ENCODE measurements around the gene ARMC5. TPM values are rescaled to one million over a fixed set of nuclear protein-coding genes. Genes with fewer than 3 reads are reported as not detected.

The ARMC5 gene
- total and polyA plus RNA-seq, 9 of the 15 experiments (the other 6 are each of a cell fraction or from before 2014, with no cell fraction given), result 0.11 to 13.5 (median 2.1) TPM

DNA sequence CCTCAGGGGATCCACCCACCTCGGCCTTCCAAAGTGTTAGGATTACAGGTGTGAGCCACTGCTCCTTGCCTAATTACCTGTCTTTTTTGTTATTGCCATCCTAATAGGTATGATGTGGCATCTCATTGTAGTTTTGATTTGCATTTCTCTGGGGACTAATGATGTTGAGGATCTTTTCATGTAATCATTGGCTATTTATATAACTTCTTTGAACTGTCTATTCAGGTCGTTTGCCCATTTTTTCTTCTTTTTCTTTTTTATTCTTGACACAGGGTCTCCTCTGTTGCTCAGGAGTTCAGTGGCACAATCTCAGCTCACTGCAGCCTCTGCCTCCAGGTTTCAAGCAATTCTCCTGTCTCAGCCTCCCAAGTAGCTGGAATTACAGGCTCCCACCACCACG is 11.3 kb downstream of the ARMC5 start:
- H3K4me1 ChIP-seq (replicated peaks in 1 of 2; ENCODE audit: control insufficient read depth in 2 of 2, insufficient read depth in 2 of 2, low read length in 2 of 2), result peaks cover 15 to 42% of the 10 kb centered on the region in 2 experiments; a peak in 4 of 5 replicates
- no peak overlapping the region for H3K9ac ChIP-seq (ENCODE audit: insufficient read depth in 1 of 2, low read depth in 2 of 2, low read length in 2 of 2)
- no peaks in the 10 kb centered on the region for H3K9me1 ChIP-seq (ENCODE audit: control insufficient read depth, insufficient read depth, low read length)
- H3K9me3 ChIP-seq (replicated peaks; ENCODE audit: control insufficient read depth, insufficient read depth, low read depth, low read length), result no peaks in the 10 kb centered on the region
- no peaks in the 10 kb centered on the region for H4K20me1 ChIP-seq (replicated peaks; ENCODE audit: control insufficient read depth, insufficient read depth, low read length)
- ChIA-PET POLR2A (interaction anchor here (0.6 to 3.5 kb wide), 3 partner anchors 10 to 280 kb away, joined by 3 to 15 read pairs (median 4); no protein-coding TSS in a partner anchor), CTCF (ENCODE audit: low intra/inter-chr PET ratio) (no interaction called here)
- no peaks in the 10 kb centered on the region for H3K79me2 ChIP-seq (ENCODE audit: control insufficient read depth, insufficient read depth, low read length)
- 44% methylated on average over 3 of the region's 3 CpGs for WGBS (ENCODE audit: insufficient coverage, low coverage, missing lambda C conversion rate)
- intact Hi-C loops (cut with micrococcal nuclease) (loop anchor here (5.0 kb wide), 1 partner anchor 52 kb away; no protein-coding TSS in a partner anchor), in situ Hi-C loops (cut with MboI) (no loop called here)
- ATAC-seq, result no peak
- no peak overlapping the region for H3K4me3 ChIP-seq
- H3K27me3 ChIP-seq (ENCODE audit: control insufficient read depth in 2 of 2, insufficient read depth in 2 of 2, low read length in 2 of 2), result no peaks in the 10 kb centered on the region
- FAIRE-seq, result no peak
- no peak for DNase-seq (ENCODE audit: extremely low read depth in 1 of 4, low spot score in 3 of 4)
- H2AFZ ChIP-seq (ENCODE audit: low read depth, low read length), result no peak overlapping the region
- TF ChIP-seq TSC22D4 (tag; IDR thresholded peaks at IDR 0.05) (no peak), POLR2B (IDR thresholded peaks at IDR 0.05; ENCODE audit: low read depth, partially characterized antibody) (no peak)
- TF ChIP-seq, protein P1, sequence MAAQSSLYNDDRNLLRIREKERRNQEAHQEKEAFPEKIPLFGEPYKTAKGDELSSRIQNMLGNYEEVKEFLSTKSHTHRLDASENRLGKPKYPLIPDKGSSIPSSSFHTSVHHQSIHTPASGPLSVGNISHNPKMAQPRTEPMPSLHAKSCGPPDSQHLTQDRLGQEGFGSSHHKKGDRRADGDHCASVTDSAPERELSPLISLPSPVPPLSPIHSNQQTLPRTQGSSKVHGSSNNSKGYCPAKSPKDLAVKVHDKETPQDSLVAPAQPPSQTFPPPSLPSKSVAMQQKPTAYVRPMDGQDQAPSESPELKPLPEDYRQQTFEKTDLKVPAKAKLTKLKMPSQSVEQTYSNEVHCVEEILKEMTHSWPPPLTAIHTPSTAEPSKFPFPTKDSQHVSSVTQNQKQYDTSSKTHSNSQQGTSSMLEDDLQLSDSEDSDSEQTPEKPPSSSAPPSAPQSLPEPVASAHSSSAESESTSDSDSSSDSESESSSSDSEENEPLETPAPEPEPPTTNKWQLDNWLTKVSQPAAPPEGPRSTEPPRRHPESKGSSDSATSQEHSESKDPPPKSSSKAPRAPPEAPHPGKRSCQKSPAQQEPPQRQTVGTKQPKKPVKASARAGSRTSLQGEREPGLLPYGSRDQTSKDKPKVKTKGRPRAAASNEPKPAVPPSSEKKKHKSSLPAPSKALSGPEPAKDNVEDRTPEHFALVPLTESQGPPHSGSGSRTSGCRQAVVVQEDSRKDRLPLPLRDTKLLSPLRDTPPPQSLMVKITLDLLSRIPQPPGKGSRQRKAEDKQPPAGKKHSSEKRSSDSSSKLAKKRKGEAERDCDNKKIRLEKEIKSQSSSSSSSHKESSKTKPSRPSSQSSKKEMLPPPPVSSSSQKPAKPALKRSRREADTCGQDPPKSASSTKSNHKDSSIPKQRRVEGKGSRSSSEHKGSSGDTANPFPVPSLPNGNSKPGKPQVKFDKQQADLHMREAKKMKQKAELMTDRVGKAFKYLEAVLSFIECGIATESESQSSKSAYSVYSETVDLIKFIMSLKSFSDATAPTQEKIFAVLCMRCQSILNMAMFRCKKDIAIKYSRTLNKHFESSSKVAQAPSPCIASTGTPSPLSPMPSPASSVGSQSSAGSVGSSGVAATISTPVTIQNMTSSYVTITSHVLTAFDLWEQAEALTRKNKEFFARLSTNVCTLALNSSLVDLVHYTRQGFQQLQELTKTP (IDR thresholded peaks at IDR 0.05; ENCODE audit: low read depth in 1 of 2, partially characterized antibody in 2 of 2), result peak in 1 of 2 experiments; percentile 76
- TF ChIP-seq, protein P2, sequence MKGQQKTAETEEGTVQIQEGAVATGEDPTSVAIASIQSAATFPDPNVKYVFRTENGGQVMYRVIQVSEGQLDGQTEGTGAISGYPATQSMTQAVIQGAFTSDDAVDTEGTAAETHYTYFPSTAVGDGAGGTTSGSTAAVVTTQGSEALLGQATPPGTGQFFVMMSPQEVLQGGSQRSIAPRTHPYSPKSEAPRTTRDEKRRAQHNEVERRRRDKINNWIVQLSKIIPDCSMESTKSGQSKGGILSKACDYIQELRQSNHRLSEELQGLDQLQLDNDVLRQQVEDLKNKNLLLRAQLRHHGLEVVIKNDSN (CRISPR knock-in tag; IDR thresholded peaks at IDR 0.05), result no peak
- no peak overlapping the region for H3K4me2 ChIP-seq (ENCODE audit: insufficient read depth, low read length)
- BruUV-seq (replicated peaks), result no TSS peak
- peaks cover 12% of the 10 kb centered on the region; the same call in 1 of the 3 replicates for H3K36me3 ChIP-seq (ENCODE audit: control insufficient read depth, insufficient read depth, low read length)
- H3K27ac ChIP-seq (ENCODE audit: extremely low read depth, low read depth, low read length), result no peak overlapping the region
